ENCODE data around the gene TTC28.

Gene TTC28

DNA sequence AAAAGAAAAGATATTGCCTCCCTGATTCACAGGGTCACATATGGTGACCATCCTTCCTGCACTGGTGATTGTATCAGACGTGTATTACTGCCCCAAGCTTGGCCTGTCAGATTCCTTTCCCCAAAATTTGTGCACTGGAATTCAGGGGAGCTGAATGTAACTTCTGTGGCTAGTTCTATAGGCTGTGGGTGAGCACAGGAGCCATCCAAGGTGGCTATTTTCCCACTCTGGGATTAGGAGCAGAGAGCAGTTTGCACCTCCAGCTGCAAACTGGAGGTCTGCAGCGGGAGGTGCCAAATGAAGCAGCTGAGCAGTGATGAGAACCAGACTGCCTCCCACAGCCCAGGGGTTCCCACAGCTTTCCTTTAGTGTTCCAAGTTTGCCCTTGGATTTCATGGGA is 636.4 kb downstream of the TTC28 start:
- DNase-seq (ENCODE audit: low read depth, low spot score) = no peak
- TF ChIP-seq, protein P1, sequence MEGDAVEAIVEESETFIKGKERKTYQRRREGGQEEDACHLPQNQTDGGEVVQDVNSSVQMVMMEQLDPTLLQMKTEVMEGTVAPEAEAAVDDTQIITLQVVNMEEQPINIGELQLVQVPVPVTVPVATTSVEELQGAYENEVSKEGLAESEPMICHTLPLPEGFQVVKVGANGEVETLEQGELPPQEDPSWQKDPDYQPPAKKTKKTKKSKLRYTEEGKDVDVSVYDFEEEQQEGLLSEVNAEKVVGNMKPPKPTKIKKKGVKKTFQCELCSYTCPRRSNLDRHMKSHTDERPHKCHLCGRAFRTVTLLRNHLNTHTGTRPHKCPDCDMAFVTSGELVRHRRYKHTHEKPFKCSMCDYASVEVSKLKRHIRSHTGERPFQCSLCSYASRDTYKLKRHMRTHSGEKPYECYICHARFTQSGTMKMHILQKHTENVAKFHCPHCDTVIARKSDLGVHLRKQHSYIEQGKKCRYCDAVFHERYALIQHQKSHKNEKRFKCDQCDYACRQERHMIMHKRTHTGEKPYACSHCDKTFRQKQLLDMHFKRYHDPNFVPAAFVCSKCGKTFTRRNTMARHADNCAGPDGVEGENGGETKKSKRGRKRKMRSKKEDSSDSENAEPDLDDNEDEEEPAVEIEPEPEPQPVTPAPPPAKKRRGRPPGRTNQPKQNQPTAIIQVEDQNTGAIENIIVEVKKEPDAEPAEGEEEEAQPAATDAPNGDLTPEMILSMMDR (IDR thresholded peaks at IDR 0.05; ENCODE audit: insufficient read depth, low read length, missing control alignments) = no peak
- ChIA-PET CTCF (interaction anchor here (1.4 to 2.8 kb wide), 3 partner anchors 8 to 558 kb away, joined by 5 to 10 read pairs (median 9); no protein-coding TSS in a partner anchor), POLR2A (no interaction called here)
- H3K4me3 ChIP-seq (ENCODE audit: low read depth, low read length) = no peak overlapping the region

DNA sequence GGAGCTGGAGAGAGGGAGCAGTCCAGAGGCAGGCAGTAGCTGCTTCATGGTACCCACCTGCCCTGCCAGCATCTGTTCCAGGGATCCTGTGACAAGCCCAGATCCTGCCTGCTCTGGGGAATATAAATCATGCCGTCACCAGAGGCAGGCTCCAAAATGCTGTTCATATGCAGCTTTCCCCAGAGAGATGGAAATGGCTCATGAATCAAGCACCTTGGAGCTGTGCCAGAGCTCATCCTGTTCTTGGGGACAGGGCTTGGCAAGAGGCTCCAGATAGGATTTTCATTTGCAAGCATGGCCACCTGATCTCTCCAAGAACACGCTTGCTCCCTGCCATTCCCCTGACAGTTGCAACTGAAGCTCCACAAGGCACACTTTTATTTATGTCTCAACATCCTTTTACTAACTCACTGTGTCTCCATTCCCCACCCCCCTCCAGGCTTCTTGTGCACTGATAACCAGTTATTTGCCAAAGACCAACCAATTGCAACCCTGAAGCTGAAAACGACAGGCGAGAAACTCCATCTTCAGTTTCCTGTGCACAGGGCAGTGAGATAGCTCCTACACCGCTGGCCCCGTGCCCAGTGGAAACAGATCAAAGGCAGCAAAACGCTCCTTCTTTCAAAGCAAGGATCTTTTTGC is 644.8 kb downstream of the TTC28 start:
- TF ChIP-seq, protein P1 (IDR thresholded peaks at IDR 0.05; ENCODE audit: insufficient read depth, low read length, missing control alignments) = no peak
- H3K4me3 ChIP-seq (ENCODE audit: low read depth, low read length) = no peak overlapping the region
- DNase-seq (ENCODE audit: low read depth, low spot score) = no peak
- POLR2A ChIA-PET = no interaction called here
- CTCF ChIA-PET = interaction anchor here (0.8 to 8.7 kb wide), 3 partner anchors 10 to 17 kb away, joined by 3 to 59 read pairs (median 6); no protein-coding TSS in a partner anchor

DNA sequence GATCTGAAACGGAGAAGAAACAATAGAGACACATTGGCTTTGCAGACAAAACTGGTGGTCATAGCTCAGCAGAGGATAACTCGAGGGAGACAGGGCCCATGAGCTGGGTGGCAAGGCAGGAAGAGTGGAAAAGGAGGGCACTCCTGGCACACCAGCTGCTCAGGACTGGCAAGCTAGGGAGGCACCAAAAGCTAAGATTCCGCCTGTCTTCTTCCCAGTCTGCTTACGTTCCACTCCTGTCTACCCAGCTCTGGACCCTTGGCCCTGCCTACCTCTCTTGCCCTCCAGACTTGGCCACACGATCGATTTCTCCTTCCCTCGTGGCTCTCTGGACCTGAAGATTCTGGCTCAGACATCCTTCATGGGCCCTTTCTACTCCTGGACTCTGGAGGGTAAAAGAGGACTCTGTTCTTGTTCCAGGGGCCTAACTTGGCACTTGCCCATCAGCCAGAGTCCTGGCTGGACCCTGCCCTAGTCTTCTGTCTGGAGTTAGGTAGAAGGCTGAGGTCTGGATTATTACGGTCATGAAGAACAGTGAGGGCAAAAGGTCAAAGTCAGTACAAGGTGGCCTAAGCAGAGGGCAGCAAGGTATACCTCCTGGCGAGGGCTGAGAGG is 645.4 kb downstream of the TTC28 start:
- H3K4me3 ChIP-seq (ENCODE audit: low read depth, low read length) = no peak overlapping the region
- TF ChIP-seq, protein P1 (IDR thresholded peaks at IDR 0.05; ENCODE audit: insufficient read depth, low read length, missing control alignments) = no peak
- no peak for DNase-seq (ENCODE audit: low read depth, low spot score)
- CTCF ChIA-PET = interaction anchor here (0.8 to 8.7 kb wide), 4 partner anchors 10 to 406 kb away, joined by 3 to 59 read pairs (median 4); no protein-coding TSS in a partner anchor
- POLR2A ChIA-PET = no interaction called here

DNA sequence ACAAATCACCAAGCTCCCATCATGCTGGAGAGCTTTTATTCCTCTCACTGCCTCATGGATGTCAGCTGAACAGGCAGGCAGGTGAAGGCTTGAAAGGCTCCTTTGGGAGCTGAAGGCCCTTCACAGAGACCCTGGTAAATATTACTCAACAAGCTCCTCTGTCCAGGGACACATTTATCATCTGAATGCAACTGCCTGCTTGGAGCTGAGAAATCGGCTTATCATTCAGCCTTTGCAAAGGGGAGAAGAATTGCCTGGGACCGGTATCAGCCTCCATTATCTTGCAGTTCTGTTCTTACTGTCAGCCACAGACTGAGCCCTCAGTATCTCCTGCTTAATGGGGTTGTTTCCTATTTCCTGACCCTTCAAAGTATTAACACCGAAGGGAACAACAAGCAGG is 646.8 kb downstream of the TTC28 start:
- no peak for DNase-seq (ENCODE audit: low read depth, low spot score)
- TF ChIP-seq, protein P1 (IDR thresholded peaks at IDR 0.05; ENCODE audit: insufficient read depth, low read length, missing control alignments) = no peak
- no peak overlapping the region for H3K4me3 ChIP-seq (ENCODE audit: low read depth, low read length)
- CTCF ChIA-PET = interaction anchor here (8.7 kb wide), 1 partner anchor 13 kb away, joined by 59 read pairs; no protein-coding TSS in a partner anchor
- POLR2A ChIA-PET = no interaction called here

DNA sequence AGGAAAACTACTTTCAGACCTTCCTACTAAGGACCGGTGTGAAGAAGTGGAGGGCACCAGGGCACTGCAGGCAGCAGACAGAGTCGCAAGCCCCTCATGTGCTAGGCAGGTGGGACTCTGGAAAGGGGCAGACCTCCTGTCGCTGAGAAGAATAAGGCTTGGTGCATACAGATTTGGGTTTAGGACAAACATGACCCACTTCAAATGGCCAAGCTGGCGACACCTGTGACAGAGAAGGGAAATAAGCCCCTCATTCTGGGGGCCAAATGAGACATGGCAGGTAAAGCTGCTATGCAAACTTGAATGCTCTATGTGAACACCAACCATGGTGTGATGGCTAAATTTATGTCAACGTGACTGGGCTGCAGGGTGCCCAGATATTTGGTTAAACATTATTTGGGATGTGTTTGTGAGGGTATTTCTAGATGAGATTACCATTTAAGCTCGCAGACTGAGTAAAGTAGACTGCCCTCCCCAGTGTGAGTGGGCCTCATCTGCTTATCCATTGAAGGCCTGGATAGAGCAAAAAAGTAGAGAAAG is 648.2 kb downstream of the TTC28 start:
- TF ChIP-seq, protein P1 (IDR thresholded peaks at IDR 0.05; ENCODE audit: insufficient read depth, low read length, missing control alignments) = no peak
- H3K4me3 ChIP-seq (ENCODE audit: low read depth, low read length) = no peak overlapping the region
- CTCF ChIA-PET = interaction anchor here (8.7 kb wide), 1 partner anchor 12 kb away, joined by 59 read pairs; no protein-coding TSS in a partner anchor
- DNase-seq (ENCODE audit: low read depth, low spot score) = no peak
- POLR2A ChIA-PET = no interaction called here

DNA sequence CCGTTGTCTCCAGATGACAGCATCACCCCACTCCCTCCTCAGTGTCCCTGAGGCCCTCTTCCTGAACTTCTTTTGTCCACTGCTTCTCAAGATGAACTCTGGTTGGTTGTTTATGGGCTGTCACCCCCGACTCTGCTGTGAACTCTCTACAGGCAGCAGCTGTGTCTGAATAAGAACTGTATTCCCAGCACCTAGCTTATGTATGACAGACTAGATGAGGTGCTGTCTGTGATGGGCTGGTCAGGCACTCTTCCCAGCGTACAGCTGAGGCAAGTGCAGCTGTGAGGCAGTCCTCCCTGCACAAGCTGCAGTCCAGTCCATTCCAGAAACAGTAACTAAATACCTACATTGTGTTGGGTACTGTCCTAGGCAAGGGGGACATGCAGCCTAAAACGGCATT is 649.2 kb downstream of the TTC28 start:
- no peak for DNase-seq (ENCODE audit: low read depth, low spot score)
- TF ChIP-seq, protein P1 (IDR thresholded peaks at IDR 0.05; ENCODE audit: insufficient read depth, low read length, missing control alignments) = no peak
- POLR2A ChIA-PET = no interaction called here
- CTCF ChIA-PET = interaction anchor here (8.7 kb wide), 1 partner anchor 11 kb away, joined by 59 read pairs; no protein-coding TSS in a partner anchor
- H3K4me3 ChIP-seq (ENCODE audit: low read depth, low read length) = no peak overlapping the region

All from AG04449 (cell line).